ENCODE data around the gene YPEL5. TPM values are rescaled to one million over a fixed set of nuclear protein-coding genes. Genes with fewer than 3 reads are reported as not detected.

The YPEL5 gene
- total RNA-seq, 1 experiment from 2014 or later = 29.9 TPM

GRCh38 chr2:30164131-30164925 is 17.5 kb downstream of the YPEL5 start:
- intact Hi-C loops (cut with micrococcal nuclease) = loop anchor here (2.0 to 10.0 kb wide), 3 partner anchors 44 to 700 kb away; no protein-coding TSS in a partner anchor
- CTCF ChIA-PET = interaction anchor here (0.6 to 3.7 kb wide), 7 partner anchors 14 to 548 kb away, joined by 3 to 86 read pairs (median 5); partner anchors contain the start of gene YPEL5
- POLR2A ChIA-PET (ENCODE audit: unreplicated experiment) = interaction anchor here (0.7 kb wide), 1 partner anchor 141 kb away, joined by 3 read pairs; no protein-coding TSS in a partner anchor
- TF ChIP-seq EZH2 (IDR thresholded peaks at IDR 0.05; ENCODE audit: low read length, unreplicated experiment) = no peak
- no peak for TF ChIP-seq CTCF (conservative IDR thresholded peaks at IDR 0.05; ENCODE audit: low read depth, low read length)
- no peak for TF ChIP-seq EZH2phosphoT487 (IDR thresholded peaks at IDR 0.05; ENCODE audit: borderline replicate concordance, low read length)
- H3K27me3 ChIP-seq (ENCODE audit: low read length) = no peaks in the 10 kb centered on the region
- no peaks in the 10 kb centered on the region for H3K4me1 ChIP-seq (ENCODE audit: insufficient read depth, low read length)
- no TSS peak for BruUV-seq (replicated peaks)
- H2AFZ ChIP-seq (ENCODE audit: low read length) = no peak overlapping the region
- no peaks in the 10 kb centered on the region for H3K9me2 ChIP-seq (replicated peaks; ENCODE audit: low read length)
- no peaks in the 10 kb centered on the region for H3F3A ChIP-seq (ENCODE audit: low read length, unreplicated experiment)
- ATAC-seq = peak; percentile 37; the same call in 1 of the 2 replicates
- H3K4me3 ChIP-seq (ENCODE audit: low read length) = no peak overlapping the region
- no peaks in the 10 kb centered on the region for H3K79me2 ChIP-seq (ENCODE audit: low read length)
- no peak overlapping the region for H3K9ac ChIP-seq (ENCODE audit: low read length)
- H3K4me2 ChIP-seq (ENCODE audit: low read length) = no peak overlapping the region
- no peak overlapping the region for H3K27ac ChIP-seq (ENCODE audit: low read length)
- H3K36me3 ChIP-seq (ENCODE audit: low read depth, low read length) = no peaks in the 10 kb centered on the region
- no peaks in the 10 kb centered on the region for H4K20me1 ChIP-seq (ENCODE audit: low read length)
- DNase-seq = no peak
- H3K9me3 ChIP-seq (ENCODE audit: low read length) = no peaks in the 10 kb centered on the region

- DNase-seq = peak; percentile 89
- no peaks in the 10 kb centered on the region for H3K36me3 ChIP-seq (ENCODE audit: low read depth, low read length)
- CTCF ChIA-PET = interaction anchor here (0.6 to 3.7 kb wide), 14 partner anchors 15 to 553 kb away, joined by 3 to 86 read pairs (median 4); partner anchors contain the start of gene YPEL5
- H3K4me3 ChIP-seq (ENCODE audit: low read length) = no peak overlapping the region
- peak; percentile 97 for ATAC-seq
- no peaks in the 10 kb centered on the region for H3K27me3 ChIP-seq (ENCODE audit: low read length)
- H2AFZ ChIP-seq (ENCODE audit: low read length) = no peak overlapping the region
- H4K20me1 ChIP-seq (ENCODE audit: low read length) = no peaks in the 10 kb centered on the region
- H3K4me2 ChIP-seq (ENCODE audit: low read length) = no peak overlapping the region
- no peaks in the 10 kb centered on the region for H3K9me2 ChIP-seq (replicated peaks; ENCODE audit: low read length)
- no peak for TF ChIP-seq EZH2phosphoT487 (IDR thresholded peaks at IDR 0.05; ENCODE audit: borderline replicate concordance, low read length)
- peak; percentile 96 for TF ChIP-seq CTCF (conservative IDR thresholded peaks at IDR 0.05; ENCODE audit: low read depth, low read length)
- intact Hi-C loops (cut with micrococcal nuclease) = loop anchor here (1.0 to 10.0 kb wide), 5 partner anchors 44 to 700 kb away; no protein-coding TSS in a partner anchor
- no peaks in the 10 kb centered on the region for H3K79me2 ChIP-seq (ENCODE audit: low read length)
- H3K4me1 ChIP-seq (ENCODE audit: insufficient read depth, low read length) = no peaks in the 10 kb centered on the region
- H3K9ac ChIP-seq (ENCODE audit: low read length) = no peak overlapping the region
- POLR2A ChIA-PET (ENCODE audit: unreplicated experiment) = interaction anchor here (0.6 to 0.7 kb wide), 2 partner anchors 100 to 140 kb away, joined by 3 to 4 read pairs; no protein-coding TSS in a partner anchor
- H3K9me3 ChIP-seq (ENCODE audit: low read length) = no peaks in the 10 kb centered on the region
- no TSS peak for BruUV-seq (replicated peaks)
- no peaks in the 10 kb centered on the region for H3F3A ChIP-seq (ENCODE audit: low read length, unreplicated experiment)
- no peak overlapping the region for H3K27ac ChIP-seq (ENCODE audit: low read length)
Measured at GRCh38 chr2:30165050-30165520, 18.3 kb downstream of the YPEL5 start.

All from PC-3 (cell line).